Stomach smooth muscle (tissue), 2 donors: ENCODE results near the gene KAZN.

Experiments used
- H3K27ac ChIP-seq: one replicate; pipeline ENCODE4 v1.7.0; 2013; ENCODE audit warnings: mild to moderate bottlenecking, low read length, inconsistent platforms
- H3K27me3 ChIP-seq, 2 donors: one replicate each; pipeline ENCODE4 v1.7.0; 2013; ENCODE audit warnings: low read length in 2 of 2; ENCODE audit not compliant: insufficient read depth in 2 of 2, control insufficient read depth in 1 of 2
- H3K36me3 ChIP-seq, 2 donors: one replicate each; pipeline ENCODE4 v1.7.0; 2013; ENCODE audit warnings: low read length in 2 of 2; ENCODE audit not compliant: control insufficient read depth in 2 of 2, insufficient read depth in 2 of 2
- H3K4me1 ChIP-seq: one replicate; pipeline ENCODE4 v1.7.0; 2013; ENCODE audit warnings: low read length; ENCODE audit not compliant: control insufficient read depth, insufficient read depth
- H3K4me3 ChIP-seq, 2 donors: one replicate each; pipeline ENCODE4 v1.7.0; 2013; ENCODE audit warnings: low read length in 2 of 2
- H3K9ac ChIP-seq, 2 donors: one replicate each; pipeline ENCODE4 v1.7.0; 2013; ENCODE audit warnings: low read length in 2 of 2, mild to moderate bottlenecking in 1 of 2
- H3K9me3 ChIP-seq, 2 donors: one replicate each; pipeline ENCODE4 v1.7.0; 2013; ENCODE audit warnings: low read length in 2 of 2; ENCODE audit not compliant: control insufficient read depth in 2 of 2
- donor health status: healthy.
- donor health status: Pancreatic carcinoma.

The KAZN gene

GRCh38 chr1:14968251-14968851 is 369.9 kb downstream of the KAZN start:
- no peak overlapping the region for H3K9ac ChIP-seq
- H3K36me3 ChIP-seq: no peaks in the 10 kb centered on the region
- no peak overlapping the region for H3K27ac ChIP-seq
- no peaks in the 10 kb centered on the region for H3K27me3 ChIP-seq
- peaks cover 0 to 2% of the 10 kb centered on the region in 2 donors for H3K9me3 ChIP-seq
- no peak overlapping the region for H3K4me3 ChIP-seq
- H3K4me1 ChIP-seq: peaks cover 22% of the 10 kb centered on the region

GRCh38 chr1:14969006-14969405 is 370.5 kb downstream of the KAZN start:
- Histone ChIP-seq H3K4me1 (peaks cover 22% of the 10 kb centered on the region), H3K36me3 (no peaks in the 10 kb centered on the region), H3K27ac (peak overlapping the region; percentile 24), H3K9me3 (peaks cover 3 to 6% of the 10 kb centered on the region in 2 donors), H3K4me3 (no peak overlapping the region), H3K9ac (no peak overlapping the region), H3K27me3 (no peaks in the 10 kb centered on the region)

GRCh38 chr1:14970115-14970798 is 371.8 kb downstream of the KAZN start:
- H3K27me3 ChIP-seq: no peaks in the 10 kb centered on the region
- H3K4me1 ChIP-seq: peaks cover 24% of the 10 kb centered on the region
- no peaks in the 10 kb centered on the region for H3K36me3 ChIP-seq
- peak overlapping the region in 1 of 2 donors; percentile 44 for H3K4me3 ChIP-seq
- H3K27ac ChIP-seq: no peak overlapping the region
- peaks cover 3 to 8% of the 10 kb centered on the region in 2 donors for H3K9me3 ChIP-seq
- no peak overlapping the region for H3K9ac ChIP-seq

GRCh38 chr1:14970799-14971141 is 372.3 kb downstream of the KAZN start:
- Histone ChIP-seq H3K9ac (no peak overlapping the region), H3K27me3 (no peaks in the 10 kb centered on the region), H3K9me3 (peaks cover 3 to 8% of the 10 kb centered on the region in 2 donors), H3K4me1 (peaks cover 24% of the 10 kb centered on the region), H3K36me3 (no peaks in the 10 kb centered on the region), H3K27ac (no peak overlapping the region), H3K4me3 (peak overlapping the region in 1 of 2 donors; percentile 44)

GRCh38 chr1:14971221-14971620 is 372.7 kb downstream of the KAZN start:
- Histone ChIP-seq H3K9me3 (peaks cover 3 to 8% of the 10 kb centered on the region in 2 donors), H3K27ac (no peak overlapping the region), H3K36me3 (no peaks in the 10 kb centered on the region), H3K9ac (no peak overlapping the region), H3K4me3 (peak overlapping the region; percentile 18 to 68), H3K4me1 (peaks cover 24% of the 10 kb centered on the region), H3K27me3 (no peaks in the 10 kb centered on the region)

- H3K4me3 ChIP-seq: peak overlapping the region in 1 of 2 donors; percentile 68
- H3K27ac ChIP-seq: no peak overlapping the region
- no peaks in the 10 kb centered on the region for H3K36me3 ChIP-seq
- no peaks in the 10 kb centered on the region for H3K27me3 ChIP-seq
- no peak overlapping the region for H3K9ac ChIP-seq
- H3K4me1 ChIP-seq: peaks cover 24% of the 10 kb centered on the region
- peaks cover 3 to 8% of the 10 kb centered on the region in 2 donors for H3K9me3 ChIP-seq
Measured at GRCh38 chr1:14972107-14972506, 373.6 kb downstream of the KAZN start.

- H3K27me3 ChIP-seq: no peaks in the 10 kb centered on the region
- no peak overlapping the region for H3K27ac ChIP-seq
- peaks cover 23% of the 10 kb centered on the region for H3K4me1 ChIP-seq
- no peaks in the 10 kb centered on the region for H3K36me3 ChIP-seq
- no peak overlapping the region for H3K4me3 ChIP-seq
- no peak overlapping the region for H3K9ac ChIP-seq
- peaks cover 3 to 8% of the 10 kb centered on the region in 2 donors for H3K9me3 ChIP-seq
Measured at GRCh38 chr1:14973773-14974172, 375.3 kb downstream of the KAZN start.

- Histone ChIP-seq H3K4me3 (no peak overlapping the region), H3K4me1 (peaks cover 17% of the 10 kb centered on the region), H3K9me3 (peaks cover 3 to 8% of the 10 kb centered on the region in 2 donors), H3K36me3 (no peaks in the 10 kb centered on the region), H3K9ac (no peak overlapping the region), H3K27me3 (no peaks in the 10 kb centered on the region), H3K27ac (no peak overlapping the region)
Measured at GRCh38 chr1:14974361-14974760, 375.9 kb downstream of the KAZN start.

GRCh38 chr1:14975119-14975518 is 376.6 kb downstream of the KAZN start:
- H3K4me3 ChIP-seq: no peak overlapping the region
- H3K9me3 ChIP-seq: peaks cover 3 to 8% of the 10 kb centered on the region in 2 donors
- no peak overlapping the region for H3K9ac ChIP-seq
- H3K36me3 ChIP-seq: no peaks in the 10 kb centered on the region
- no peak overlapping the region for H3K27ac ChIP-seq
- H3K27me3 ChIP-seq: no peaks in the 10 kb centered on the region
- peaks cover 16% of the 10 kb centered on the region for H3K4me1 ChIP-seq

- H3K27ac ChIP-seq: no peak overlapping the region
- H3K9ac ChIP-seq: no peak overlapping the region
- peaks cover 4% of the 10 kb centered on the region for H3K4me1 ChIP-seq
- no peaks in the 10 kb centered on the region for H3K27me3 ChIP-seq
- peaks cover 3 to 8% of the 10 kb centered on the region in 2 donors for H3K9me3 ChIP-seq
- no peaks in the 10 kb centered on the region for H3K36me3 ChIP-seq
- H3K4me3 ChIP-seq: no peak overlapping the region
Measured at GRCh38 chr1:14976256-14976655, 377.8 kb downstream of the KAZN start.

- Histone ChIP-seq H3K27ac (no peak overlapping the region), H3K4me1 (peaks cover 2% of the 10 kb centered on the region), H3K4me3 (no peak overlapping the region), H3K9me3 (peaks cover 3 to 8% of the 10 kb centered on the region in 2 donors), H3K27me3 (no peaks in the 10 kb centered on the region), H3K9ac (no peak overlapping the region), H3K36me3 (no peaks in the 10 kb centered on the region)
Measured at GRCh38 chr1:14977338-14977931, 378.9 kb downstream of the KAZN start.
